OCI-LY1 (cell line): ENCODE data around the gene PCDHGB4.
A peak's percentile ranks its signal among the peaks of the same experiment; 100 is the strongest.

Experiments used
- H2AFZ ChIP-seq: fragments of 200-600 bp; sonication (generic), shearing (Covaris generic); 2 replicates; pipeline ENCODE4 v1.6.0; 2014; ENCODE audit warnings: antibody characterized with exemption, mild to moderate bottlenecking, low read length
- H3F3A ChIP-seq: fragments of 200-600 bp; sonication (generic), shearing (Covaris generic); 2 replicates; pipeline ENCODE4 v1.6.0; 2014; ENCODE audit warnings: mild to moderate bottlenecking, antibody characterized with exemption, low read length, moderate library complexity; ENCODE audit not compliant: insufficient read depth
- H3K27ac ChIP-seq: fragments of 200-600 bp; sonication (generic); 2 replicates; pipeline ENCODE4 v1.5.1; 2014; ENCODE audit warnings: low read length, mixed run types, mild to moderate bottlenecking, low read depth; ENCODE audit not compliant: poor library complexity, severe bottlenecking
- H3K27me3 ChIP-seq: fragments of 200-600 bp; sonication (generic); 2 replicates; pipeline ENCODE4 v1.6.0; 2014; ENCODE audit warnings: antibody characterized with exemption, mild to moderate bottlenecking, low read length, moderate library complexity; ENCODE audit not compliant: insufficient read depth
- H3K36me3 ChIP-seq: fragments of 200-600 bp; sonication (generic); 2 replicates; pipeline ENCODE4 v1.6.1; 2014; ENCODE audit warnings: mild to moderate bottlenecking, antibody characterized with exemption, low read length, moderate library complexity, mixed read lengths; ENCODE audit not compliant: insufficient read depth
- H3K4me1 ChIP-seq: fragments of 200-600 bp; sonication (generic); 2 replicates; pipeline ENCODE4 v1.5.1; 2014; ENCODE audit warnings: mild to moderate bottlenecking, low read length, moderate library complexity; ENCODE audit not compliant: insufficient read depth, severe bottlenecking
- H3K4me2 ChIP-seq: fragments of 200-600 bp; sonication (generic), shearing (Covaris generic); 2 replicates; pipeline ENCODE4 v1.6.1; 2014; ENCODE audit warnings: low read length
- H3K4me3 ChIP-seq: fragments of 200-600 bp; sonication (generic); 2 replicates; pipeline ENCODE4 v1.5.1; 2014; ENCODE audit warnings: low read length, low read depth, mild to moderate bottlenecking, mixed read lengths; ENCODE audit not compliant: poor library complexity, severe bottlenecking
- H3K79me2 ChIP-seq: fragments of 200-600 bp; shearing (Covaris generic); 2 replicates; pipeline ENCODE4 v1.6.1; 2016; ENCODE audit warnings: mixed run types, low read length, mixed read lengths; ENCODE audit not compliant: insufficient read depth
- H3K9ac ChIP-seq: fragments of 200-600 bp; sonication (generic), shearing (Covaris generic); 2 replicates; pipeline ENCODE4 v1.6.1; 2014; ENCODE audit warnings: mild to moderate bottlenecking, low read length, mixed read lengths
- H3K9me2 ChIP-seq: fragments of 200-600 bp; sonication (generic), shearing (Covaris generic); 2 replicates; pipeline ENCODE4 v1.6.1; 2014; ENCODE audit warnings: low read depth, mild to moderate bottlenecking, low read length, mixed read lengths
- H3K9me3 ChIP-seq: fragments of 200-600 bp; shearing (Covaris generic); 2 replicates; pipeline ENCODE4 v1.6.1; 2014; ENCODE audit warnings: low read length, mixed read lengths
- H4K20me1 ChIP-seq: fragments of 200-600 bp; sonication (generic), shearing (Covaris generic); 2 replicates; pipeline ENCODE4 v1.6.0; 2016; ENCODE audit warnings: mild to moderate bottlenecking, low read length; ENCODE audit not compliant: insufficient read depth
- CTCF ChIP-seq: fragments of 200-600 bp; sonication (generic), shearing (Covaris generic); IDR thresholded peaks from 2 replicates; pipeline ENCODE4 v1.5.1; 2017; ENCODE audit warnings: mild to moderate bottlenecking, antibody characterized with exemption, low read length, moderate library complexity, mixed read lengths
- EZH2 ChIP-seq: fragments of 200-600 bp; sonication (generic), shearing (Covaris generic); IDR thresholded peaks from 2 replicates; pipeline ENCODE4 v1.8.0; 2017; ENCODE audit warnings: borderline replicate concordance, mixed run types, mild to moderate bottlenecking, antibody characterized with exemption, low read length, moderate library complexity, mixed read lengths

The PCDHGB4 gene

DNA sequence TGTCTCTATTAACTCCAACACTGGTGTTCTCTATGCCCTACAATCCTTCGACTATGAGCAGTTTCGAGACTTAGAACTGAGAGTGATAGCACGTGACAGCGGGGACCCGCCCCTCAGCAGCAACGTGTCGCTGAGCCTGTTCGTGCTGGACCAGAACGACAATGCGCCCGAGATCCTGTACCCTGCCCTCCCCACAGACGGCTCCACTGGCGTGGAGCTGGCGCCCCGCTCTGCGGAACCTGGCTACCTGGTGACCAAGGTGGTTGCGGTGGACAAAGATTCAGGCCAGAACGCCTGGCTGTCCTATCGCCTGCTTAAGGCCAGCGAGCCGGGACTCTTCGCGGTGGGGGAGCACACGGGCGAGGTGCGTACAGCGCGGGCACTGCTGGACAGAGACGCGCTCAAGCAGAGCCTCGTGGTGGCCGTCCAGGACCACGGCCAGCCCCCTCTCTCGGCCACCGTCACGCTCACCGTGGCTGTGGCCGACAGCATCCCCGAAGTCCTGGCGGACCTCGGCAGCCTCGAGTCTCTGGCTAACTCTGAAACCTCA is 35.3 kb downstream of the PCDHGB4 start:
- no peaks in the 10 kb centered on the region for H3K79me2 ChIP-seq
- H4K20me1 ChIP-seq: no peaks in the 10 kb centered on the region
- H3K9me3 ChIP-seq: peaks cover 21% of the 10 kb centered on the region
- no peak overlapping the region for H2AFZ ChIP-seq
- H3K4me3 ChIP-seq: no peak overlapping the region
- H3K36me3 ChIP-seq: no peaks in the 10 kb centered on the region
- H3F3A ChIP-seq: no peaks in the 10 kb centered on the region
- H3K9ac ChIP-seq: no peak overlapping the region
- no peak overlapping the region for H3K27ac ChIP-seq
- no peaks in the 10 kb centered on the region for H3K4me1 ChIP-seq
- H3K4me2 ChIP-seq: no peak overlapping the region
- no peaks in the 10 kb centered on the region for H3K27me3 ChIP-seq
- H3K9me2 ChIP-seq: no peaks in the 10 kb centered on the region
- no peak for TF ChIP-seq EZH2
- no peak for TF ChIP-seq CTCF

- H2AFZ ChIP-seq: no peak overlapping the region
- no peak overlapping the region for H3K4me3 ChIP-seq
- no peaks in the 10 kb centered on the region for H3K36me3 ChIP-seq
- H4K20me1 ChIP-seq: no peaks in the 10 kb centered on the region
- H3K9me2 ChIP-seq: no peaks in the 10 kb centered on the region
- H3F3A ChIP-seq: no peaks in the 10 kb centered on the region
- peaks cover 6% of the 10 kb centered on the region for H3K4me1 ChIP-seq
- H3K9me3 ChIP-seq: no peaks in the 10 kb centered on the region
- no peaks in the 10 kb centered on the region for H3K79me2 ChIP-seq
- TF ChIP-seq EZH2 (no peak), CTCF (no peak)
- H3K9ac ChIP-seq: no peak overlapping the region
- no peak overlapping the region for H3K4me2 ChIP-seq
- no peaks in the 10 kb centered on the region for H3K27me3 ChIP-seq
- no peak overlapping the region for H3K27ac ChIP-seq
Measured at GRCh38 chr5:141427783-141428426, 40.4 kb downstream of the PCDHGB4 start.

DNA sequence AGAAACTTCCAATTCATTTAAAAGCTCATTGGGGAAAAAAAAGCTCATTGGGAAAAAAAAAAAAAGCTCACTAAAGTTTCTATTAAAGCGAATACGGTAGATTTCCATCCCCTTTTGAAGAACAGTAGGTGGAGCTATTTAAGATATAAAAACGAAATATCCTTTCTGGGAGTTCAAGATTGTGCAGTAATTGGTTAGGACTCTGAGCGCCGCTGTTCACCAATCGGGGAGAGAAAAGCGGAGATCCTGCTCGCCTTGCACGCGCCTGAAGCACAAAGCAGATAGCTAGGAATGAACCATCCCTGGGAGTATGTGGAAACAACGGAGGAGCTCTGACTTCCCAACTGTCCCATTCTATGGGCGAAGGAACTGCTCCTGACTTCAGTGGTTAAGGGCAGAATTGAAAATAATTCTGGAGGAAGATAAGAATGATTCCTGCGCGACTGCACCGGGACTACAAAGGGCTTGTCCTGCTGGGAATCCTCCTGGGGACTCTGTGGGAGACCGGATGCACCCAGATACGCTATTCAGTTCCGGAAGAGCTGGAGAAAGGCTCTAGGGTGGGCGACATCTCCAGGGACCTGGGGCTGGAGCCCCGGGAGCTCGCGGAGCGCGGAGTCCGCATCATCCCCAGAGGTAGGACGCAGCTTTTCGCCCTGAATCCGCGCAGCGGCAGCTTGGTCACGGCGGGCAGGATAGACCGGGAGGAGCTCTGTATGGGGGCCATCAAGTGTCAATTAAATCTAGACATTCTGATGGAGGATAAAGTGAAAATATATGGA is 43.0 kb downstream of the PCDHGB4 start, which contains the start of gene PCDHGA12:
PCDHGA12 (plus strand) TSS at position 176 of the 782 bp plus-strand sequence; CDS start at position 429, 253 bp downstream.
- H3K27me3 ChIP-seq: no peaks in the 10 kb centered on the region
- H3K9me3 ChIP-seq: 0 out of 2 replicates have a peak, but pooled peaks cover 4% of the 10 kb centered on the region
- H3K79me2 ChIP-seq: no peaks in the 10 kb centered on the region
- no peaks in the 10 kb centered on the region for H3K36me3 ChIP-seq
- H3K4me1 ChIP-seq: peaks cover 6% of the 10 kb centered on the region
- peak within 1 kb of the TSS; percentile 74; the same call in 1 of the 2 replicates for H2AFZ ChIP-seq
- TF ChIP-seq EZH2 (no peak), CTCF (peak; percentile 67)
- H4K20me1 ChIP-seq: no peaks in the 10 kb centered on the region
- peak within 1 kb of the TSS; percentile 90 for H3K4me2 ChIP-seq
- no peaks in the 10 kb centered on the region for H3K9me2 ChIP-seq
- H3K9ac ChIP-seq: peak within 1 kb of the TSS; percentile 68
- H3F3A ChIP-seq: no peaks in the 10 kb centered on the region
- H3K27ac ChIP-seq: no peak within 1 kb of the TSS
- H3K4me3 ChIP-seq: peak within 1 kb of the TSS; percentile 74
